HG03039 (cell line): ENCODE data around the gene ALG12.

Source experiments
- ATAC-seq: cut with Tn5 transposase; IDR thresholded peaks from one replicate; pipeline ENCODE4 v1.9.1; 2021; ENCODE audit warnings: mild to moderate bottlenecking, moderate library complexity; ENCODE audit not compliant: unreplicated experiment

The ALG12 gene

DNA sequence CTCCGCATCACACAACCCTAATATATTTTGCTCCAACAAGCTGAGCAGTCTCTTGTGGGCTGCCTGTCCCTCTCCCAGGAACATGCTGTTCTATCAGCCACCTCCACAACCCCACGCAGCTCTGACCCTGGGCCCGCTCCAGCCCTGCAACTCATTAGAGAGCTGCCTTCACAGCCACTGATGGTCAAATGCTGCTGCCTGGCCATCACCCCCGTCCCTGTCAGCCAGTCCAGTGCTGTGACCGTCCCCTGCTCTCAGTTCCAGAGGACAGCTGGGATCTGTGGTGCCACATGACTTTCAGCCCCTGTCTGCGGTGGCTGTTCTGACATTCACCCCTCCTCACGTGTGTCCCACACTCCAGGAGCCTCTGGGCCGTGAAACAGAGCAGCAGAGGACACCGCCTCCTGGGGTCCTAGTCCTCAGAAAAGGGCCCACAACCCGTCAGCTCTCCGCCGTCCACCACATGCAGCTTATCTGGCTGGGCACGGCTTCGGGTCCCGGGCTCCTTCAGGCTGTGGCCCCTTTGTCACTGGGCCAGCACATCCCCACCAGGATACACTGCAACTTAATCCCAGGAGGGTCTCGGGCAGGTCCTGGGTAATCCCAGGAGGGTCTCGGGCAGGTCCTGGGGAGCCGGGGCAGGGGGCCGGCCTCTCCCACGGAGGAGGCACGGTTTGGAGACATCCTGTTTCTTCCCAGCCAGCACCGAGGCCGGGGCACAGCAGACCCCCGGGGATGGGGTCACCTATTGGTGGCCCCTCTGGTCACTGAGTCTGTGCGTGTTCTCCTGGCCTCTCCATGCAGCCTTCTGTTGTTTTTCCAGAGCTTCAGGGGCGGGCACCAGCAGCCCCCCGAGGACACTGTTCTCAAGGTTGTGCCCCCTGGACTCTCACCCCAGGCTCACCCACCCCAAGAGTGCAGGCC is 15.3 kb upstream of the ALG12 start:
- no peak for ATAC-seq

DNA sequence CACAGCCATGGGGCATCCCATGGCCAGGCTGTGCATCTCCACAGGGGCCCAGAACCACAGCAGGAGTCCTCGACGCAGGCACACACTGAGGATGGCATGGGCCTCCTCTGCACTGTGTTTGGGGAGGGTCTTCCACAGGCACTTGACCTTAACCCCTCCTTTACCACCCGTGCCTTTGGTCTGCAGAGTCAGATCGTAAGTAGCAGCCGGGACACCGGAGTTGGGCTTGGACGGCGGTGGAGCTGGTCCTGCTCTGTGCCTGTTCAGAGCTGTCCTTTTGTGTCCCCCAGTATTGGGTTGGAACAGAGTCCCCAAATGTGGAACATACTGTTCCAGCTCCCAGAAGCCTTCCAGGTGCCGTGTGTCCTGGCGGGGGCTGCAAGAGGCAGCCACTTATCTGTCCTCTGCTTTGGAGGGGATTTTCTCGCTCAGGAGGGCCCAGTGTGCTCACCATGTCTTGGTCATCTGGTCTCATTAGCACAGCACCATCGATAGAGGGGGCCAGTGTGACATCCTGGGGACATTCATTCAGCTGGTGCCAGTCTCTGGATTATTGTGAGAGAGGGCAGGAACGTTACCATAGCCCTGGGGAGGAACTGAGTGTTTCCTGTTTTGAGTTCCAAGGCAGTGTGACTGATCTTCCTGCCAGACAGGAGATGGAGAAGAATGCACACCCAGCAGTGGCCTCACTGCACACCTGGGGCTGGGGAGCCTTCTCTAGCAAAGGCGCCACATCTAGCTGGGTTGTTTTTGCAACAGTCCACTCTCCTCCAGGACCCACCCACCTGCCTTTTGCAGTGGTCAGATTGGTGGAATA is 12.6 kb upstream of the ALG12 start:
- no peak for ATAC-seq

DNA sequence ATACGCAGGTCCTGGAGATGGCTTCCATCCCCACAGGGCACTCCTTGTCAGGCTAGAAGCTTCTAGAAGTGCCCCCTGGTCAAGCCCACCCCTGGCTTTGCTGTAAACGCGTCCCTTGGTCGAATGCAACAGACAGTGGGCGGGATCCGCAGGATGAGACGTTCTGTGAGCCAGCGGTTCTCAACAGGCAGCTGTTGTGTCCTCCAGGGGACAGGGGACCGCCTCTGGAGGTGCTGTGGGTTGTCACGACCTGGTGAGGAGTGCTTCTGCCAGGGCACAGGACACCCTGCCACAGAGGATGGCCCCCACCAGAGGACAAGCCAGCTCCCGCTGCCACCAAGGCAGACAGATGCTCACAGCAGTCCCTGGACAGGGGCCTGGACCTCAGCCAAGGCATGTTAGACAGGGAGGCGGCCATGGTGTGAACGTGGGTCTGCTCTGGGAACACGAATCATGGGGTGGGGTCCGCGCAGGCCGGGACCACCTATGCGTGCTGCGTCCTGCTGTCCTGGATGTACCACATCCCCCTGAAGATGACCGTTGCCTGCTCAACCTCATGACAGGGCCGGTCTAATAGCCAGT is 11.8 kb upstream of the ALG12 start:
- ATAC-seq = no peak

DNA sequence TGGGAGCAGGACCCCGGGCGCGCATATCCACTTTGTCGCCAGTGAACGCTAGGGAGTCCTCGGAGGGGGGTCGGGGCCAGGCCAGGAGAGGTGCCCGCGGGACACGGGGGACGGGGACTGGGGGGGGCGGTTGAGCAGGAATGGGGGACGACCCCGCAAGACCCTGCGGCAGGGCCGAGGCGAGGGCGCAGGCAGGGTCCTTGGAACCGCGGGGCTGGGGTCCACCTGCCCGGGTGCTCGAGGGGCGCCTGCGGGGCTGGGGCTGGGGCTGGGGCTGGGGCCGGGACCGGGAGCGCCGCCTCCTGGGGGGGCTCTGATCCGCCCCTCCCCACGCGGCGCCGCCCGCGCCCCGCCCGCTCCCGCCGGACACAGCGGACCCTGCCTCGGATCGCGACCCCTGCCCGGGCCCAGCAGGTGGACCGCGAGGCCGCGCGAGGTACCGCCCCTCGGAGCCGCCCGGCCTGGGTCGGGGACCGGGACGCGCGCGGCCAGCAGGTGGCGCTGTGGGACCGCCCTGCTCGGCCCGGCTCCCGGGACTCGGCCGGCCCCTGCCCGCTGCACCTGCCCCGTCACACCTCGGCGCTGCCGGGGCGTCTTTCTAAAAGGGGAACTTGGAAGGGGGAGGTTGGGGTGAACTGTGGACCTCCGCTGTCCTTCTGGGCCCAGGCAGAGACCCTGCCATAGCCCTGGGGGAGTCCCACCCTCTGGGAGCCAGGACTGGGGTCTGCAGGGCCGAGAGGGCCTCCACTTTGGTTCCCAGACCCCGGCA is 11.2 kb upstream of the ALG12 start:
- ATAC-seq = no peak

DNA sequence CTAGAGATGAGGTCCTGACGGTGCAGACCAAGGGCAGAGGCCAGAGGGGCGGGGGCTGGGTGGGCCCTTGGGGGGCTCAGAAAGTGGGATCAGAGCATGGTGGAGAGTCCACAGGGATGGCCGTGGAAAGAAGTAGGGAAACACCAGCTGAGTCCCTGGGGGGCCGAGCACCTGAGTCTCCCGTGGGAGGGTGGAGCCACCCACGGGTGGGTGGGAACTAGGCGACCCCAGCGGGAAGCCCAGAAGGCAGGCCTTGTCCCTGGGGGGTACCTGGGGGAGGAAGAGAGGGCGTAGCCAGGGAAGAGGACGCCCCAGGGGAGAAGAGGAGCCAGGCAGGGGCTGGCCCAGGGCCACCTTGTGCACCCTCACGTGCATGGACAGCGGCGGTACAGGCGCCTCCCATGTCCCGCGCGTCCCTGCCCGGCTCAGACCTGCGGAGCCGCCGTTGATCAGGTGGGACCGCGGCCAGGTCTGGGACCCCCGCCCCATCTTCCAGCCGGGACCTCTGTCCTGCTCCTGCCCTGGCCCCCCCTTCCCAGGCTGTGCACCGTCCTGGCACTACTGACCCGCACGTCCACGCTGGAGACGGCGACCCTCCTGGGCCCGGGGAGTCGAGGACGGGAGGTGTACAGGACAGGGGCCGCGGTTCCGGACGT is 10.4 kb upstream of the ALG12 start:
- no peak for ATAC-seq

DNA sequence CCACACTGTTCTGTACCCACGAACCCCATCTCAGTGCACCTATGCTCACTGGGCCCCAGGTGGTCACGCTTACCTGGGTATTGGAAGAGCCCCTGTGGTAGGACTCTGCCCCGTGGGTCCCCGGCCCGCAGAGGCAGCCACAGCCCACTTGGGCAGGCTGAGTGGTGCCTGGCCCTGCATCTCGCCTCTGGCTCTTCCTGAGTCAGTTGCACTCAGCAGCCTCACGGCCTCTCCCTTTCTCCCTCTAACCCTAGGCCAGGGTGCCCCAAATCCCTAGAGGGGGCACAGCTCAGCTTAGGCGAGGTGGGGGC is 9.9 kb upstream of the ALG12 start:
- ATAC-seq = no peak

DNA sequence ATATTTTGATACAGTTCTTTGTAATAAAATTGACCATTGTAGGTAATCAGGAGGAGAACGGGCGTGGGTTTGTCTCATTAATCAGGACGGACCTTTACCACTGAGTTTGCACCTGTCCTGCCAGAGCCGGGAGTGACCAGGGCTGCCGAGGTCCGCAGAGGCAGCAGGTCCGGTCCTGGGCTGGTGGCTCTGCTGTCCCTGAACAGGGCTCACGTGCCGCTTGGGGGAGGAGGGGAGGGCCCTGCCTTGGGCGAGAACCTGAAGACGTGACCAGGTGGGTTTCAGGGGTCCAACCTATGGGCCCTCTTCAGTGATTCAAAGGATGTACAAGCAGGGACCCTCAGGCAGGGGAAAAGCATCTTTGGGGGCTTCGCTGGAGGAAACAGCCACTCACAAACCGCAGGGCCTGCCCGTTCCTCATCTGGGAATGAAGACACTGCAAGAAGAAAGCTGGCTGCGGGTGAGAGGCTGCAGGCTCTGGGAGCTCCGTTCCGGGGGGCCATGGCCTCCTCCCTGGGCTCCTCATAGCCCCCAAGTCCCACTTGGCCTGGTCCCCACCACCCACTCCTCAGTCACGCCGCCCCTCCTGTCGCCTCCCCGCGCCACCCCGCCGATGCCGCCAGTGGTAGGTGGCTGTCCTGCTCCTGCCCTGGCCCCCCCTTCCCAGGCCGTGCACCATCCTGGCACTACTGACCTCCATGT is 9.4 kb upstream of the ALG12 start:
- ATAC-seq = no peak

DNA sequence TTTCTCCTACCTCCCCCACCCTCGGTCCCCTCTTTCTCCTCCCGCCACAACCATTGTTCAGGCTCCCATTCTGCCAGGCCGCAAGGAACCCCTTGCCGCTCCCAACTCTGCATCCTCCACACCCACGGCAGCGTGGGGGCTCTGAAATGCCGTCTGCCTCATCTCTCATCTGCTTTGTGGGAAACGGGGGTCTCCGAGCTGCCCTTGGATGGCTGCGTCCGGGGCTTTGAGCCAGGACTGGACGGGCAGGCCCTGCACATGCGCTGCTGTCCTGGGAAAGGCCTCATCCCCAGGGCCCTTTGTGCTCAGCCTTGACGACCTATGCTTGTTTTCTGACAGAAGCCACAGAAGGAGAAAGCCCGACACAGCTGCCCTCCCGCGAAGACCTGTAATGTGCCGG is 8.7 kb upstream of the ALG12 start:
- ATAC-seq = no peak

DNA sequence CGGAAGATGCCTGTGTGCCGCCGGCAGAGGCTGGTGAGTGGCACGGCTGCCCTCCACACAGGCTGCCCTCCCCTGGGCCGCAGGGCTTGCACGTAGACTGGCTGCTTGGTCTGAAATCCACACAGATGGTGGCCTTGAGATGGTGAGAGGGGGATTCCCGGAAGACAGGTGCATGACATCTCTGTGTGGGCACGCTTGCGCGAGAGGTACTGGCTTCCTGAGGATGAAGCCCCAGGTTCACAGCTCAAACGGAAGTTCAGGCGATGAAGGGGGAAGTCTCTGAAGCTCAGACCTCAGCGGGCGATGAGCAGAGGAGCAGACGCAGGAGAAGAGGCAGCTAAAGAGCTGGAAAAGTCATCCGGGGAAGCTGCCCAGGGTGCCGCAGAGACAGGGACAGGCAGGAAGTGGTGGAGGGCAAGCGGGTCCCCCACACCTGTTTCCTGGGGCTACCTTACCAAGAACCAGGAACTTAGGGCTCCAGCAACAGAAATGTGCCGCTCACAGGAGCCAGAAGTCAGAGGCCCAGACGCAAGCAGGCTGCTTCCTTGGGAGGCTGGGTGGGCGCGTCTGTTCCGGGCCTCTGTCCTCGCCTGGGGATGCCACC is 7.4 kb upstream of the ALG12 start:
- no peak for ATAC-seq

DNA sequence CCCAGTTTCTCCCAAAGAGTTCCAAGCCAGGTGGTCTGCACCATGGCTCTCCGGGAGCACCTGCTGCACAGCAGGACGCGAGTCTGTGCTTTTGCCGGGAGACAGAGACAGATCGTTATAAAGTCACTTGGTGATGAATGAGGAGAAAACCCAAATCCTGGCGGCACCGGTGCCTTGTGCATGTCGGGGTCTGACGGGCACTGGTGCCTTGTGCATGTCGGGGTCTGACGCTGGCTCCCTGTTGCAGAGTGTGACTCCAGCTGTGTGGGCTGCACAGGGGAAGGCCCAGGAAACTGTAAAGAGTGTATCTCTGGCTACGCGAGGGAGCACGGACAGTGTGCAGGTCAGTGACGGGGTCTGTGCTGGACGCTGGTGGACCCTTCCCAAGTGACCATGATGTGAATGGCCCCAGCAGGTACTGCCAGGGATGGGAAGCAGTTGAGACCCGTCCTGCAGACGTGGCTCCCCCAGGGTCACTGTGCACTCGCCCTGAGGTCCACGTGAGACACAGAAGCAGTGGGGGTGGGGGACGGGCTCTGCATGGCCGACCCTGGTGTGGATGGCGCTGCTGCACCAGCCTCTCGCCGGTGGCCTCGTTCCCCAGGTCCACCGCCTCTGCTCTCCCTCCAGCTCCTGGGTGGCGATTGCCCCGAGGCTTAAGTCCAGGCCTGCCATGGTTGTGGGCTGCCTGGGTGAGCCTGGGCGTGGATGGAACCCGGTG is 6.0 kb upstream of the ALG12 start:
- no peak for ATAC-seq

DNA sequence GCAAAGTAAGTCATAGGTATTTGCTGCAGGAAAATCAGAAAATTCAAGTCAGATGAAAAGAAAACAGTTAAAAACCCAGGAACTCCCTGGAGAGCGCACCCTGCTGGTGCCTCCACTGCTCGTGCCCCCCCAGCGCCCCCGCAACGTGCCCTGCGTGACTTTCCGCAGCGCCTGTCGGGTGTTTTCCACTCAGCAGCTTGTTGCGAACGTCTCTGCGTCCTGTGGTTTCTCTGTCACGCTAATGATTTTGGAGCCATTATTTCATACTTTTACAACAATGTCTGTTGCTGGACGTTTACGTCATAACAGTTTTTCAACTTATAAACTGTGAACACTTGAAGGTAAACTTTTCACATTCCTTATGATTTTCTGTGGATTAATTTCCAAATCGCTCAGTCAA is 5.2 kb upstream of the ALG12 start:
- no peak for ATAC-seq

DNA sequence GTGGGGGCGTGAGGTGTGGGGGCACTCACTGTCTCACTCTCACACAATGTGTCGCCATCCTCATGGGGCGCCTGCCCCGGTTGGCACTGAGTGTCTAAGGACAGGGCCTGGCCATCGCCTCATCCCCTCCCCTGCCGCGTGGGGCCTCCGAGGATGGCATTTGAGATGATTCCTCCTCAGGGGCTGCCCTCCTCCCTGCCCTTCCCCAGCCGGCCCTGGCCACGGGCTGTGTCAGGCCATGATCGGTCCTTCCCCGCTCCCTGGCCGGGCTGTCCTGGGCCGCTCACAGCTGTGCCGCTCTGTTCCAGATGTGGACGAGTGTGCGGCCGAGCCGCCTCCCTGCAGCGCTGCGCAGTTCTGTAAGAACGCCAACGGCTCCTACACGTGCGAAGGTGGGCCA is 4.7 kb upstream of the ALG12 start:
- no peak for ATAC-seq

DNA sequence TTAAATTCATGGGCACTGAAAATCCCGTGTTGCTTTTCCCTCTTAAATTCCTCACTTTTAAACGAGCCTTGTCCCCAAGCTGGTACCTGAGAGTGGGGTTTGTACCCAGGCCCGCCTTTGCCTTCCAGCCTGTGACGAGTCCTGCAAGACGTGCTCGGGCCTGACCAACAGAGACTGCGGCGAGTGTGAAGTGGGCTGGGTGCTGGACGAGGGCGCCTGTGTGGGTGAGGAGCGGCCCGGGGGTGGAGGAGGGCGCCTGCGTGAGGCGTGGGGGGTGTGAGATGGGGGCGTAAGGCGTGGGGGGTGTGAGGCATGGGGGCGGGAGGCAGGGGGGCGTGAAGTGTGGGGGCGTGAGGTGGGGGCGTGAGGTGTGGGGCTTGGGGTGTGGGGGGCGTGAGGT is 4.2 kb upstream of the ALG12 start:
- no peak for ATAC-seq

DNA sequence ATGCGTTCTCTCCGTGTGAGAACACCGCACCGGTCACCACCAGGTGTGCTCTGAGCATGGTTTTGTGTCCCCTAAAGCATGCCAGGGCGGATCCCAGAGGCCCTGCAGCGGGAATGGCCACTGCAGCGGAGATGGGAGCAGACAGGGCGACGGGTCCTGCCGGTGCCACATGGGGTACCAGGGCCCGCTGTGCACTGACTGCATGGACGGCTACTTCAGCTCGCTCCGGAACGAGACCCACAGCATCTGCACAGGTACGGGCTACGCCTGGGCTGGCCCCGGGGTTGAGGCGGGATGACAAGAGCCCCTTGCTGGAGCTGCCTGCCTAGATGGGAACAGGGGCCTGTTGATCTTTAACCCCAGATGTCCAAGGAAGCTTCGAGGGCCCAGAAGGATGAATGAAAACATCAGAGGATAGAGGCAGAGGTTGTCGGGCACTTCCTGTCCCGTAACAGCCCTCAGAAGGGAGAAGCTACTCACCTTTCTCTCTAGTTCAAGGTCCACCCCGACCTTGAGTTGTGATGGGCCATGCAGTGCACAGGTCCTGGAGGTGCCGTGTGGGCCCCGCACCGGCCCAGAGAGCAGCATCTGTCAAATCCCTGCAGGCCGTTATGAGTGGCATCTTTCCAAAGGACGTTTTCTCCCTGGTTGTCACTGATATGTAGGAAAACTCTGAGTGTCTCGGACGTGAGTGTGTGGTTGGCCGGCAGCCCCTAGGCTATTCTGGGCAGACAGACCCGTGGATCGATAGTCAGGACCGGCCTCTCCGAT is 3.5 kb upstream of the ALG12 start:
- no peak for ATAC-seq

DNA sequence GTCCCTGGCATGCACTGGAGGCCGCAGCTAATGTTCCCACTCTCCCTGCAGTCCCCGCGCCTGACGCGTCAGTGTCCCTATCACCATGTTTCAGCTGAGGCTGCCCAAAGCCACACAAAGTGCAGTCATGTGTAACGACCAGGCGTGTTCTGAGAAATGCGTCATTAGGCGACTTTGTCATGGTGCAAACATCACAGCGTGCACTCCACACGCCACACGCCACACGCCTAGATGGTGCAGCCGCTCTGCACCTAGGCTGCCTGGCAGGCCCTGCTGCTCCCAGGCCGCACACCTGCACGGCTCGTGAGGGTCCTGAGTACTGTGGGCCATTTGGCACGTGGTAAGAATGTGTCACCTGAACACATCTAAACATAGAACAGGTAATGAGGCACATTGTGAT is 2.6 kb upstream of the ALG12 start:
- ATAC-seq = no peak

DNA sequence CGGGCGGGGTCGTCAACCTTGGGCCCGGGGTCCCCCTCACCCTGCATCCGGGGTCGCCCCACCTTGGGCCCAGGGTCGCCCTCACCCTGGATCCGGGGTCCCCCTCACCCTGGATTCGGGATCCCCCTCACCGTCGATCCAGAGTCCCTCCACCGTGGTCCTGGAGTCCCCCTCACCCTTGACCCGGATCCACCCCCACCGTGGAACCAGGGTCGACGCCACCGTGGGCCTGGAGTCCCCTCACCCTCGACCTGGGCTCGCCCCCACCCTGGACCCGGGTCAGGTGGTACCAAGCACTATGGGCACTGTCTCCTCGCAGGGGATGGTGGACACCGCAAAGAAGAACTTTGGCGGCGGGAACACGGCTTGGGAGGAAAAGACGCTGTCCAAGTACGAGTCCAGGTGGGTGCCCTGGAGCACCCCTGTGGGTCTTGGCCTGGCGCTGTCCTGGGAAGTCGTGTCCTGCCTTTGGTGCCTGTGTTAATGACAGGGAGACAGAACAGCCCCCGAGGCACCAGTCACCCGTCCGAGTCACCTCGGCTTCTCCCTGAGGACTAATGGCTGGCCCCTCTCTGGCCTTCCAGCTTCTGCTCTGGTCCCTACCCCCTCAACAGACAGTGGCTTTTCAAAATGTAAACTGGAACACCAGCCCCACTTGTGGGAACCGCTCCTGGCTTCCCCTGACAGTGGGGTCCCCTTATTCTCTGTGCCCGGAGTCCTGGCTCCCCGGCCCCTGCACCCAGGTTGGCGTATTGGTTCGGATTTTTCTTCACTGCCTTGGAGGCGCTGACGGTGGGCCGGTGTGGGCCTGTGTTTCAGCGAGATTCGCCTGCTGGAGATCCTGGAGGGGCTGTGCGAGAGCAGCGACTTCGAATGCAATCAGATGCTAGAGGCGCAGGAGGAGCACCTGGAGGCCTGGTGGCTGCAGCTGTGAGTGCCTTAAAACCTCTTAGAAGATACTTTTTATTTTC is 958 bp upstream of the ALG12 start:
- peak; percentile 0 for ATAC-seq

DNA sequence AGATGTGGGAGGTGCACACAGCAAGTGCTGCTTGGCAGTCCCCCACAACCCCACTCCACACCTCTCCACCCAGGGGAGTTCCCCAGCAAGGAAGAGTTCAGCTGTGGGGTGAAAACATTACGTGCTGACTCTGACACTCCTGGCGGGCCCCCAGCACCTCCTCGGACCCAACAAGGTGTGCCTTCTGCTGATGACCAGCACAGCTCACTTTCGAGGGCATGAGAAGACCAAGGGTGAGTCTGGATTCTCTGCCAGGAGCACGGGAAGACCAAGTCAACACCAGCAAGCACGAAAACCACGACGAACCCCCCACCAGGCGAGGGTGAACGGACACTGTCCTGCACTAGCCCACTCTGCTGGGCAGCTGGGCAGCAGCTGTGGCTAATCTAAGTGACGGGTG is 1.4 kb downstream of the ALG12 start:
- ATAC-seq = no peak
